OCI-LY1 (cell line): ENCODE measurements around the gene MAGI1.
"Not testable (repeated sequence)": the region's sequence is repeated elsewhere in the genome, so short reads cannot be mapped to it uniquely, and the experiment has no call there.

Experiments used
- H2AFZ ChIP-seq: fragments of 200-600 bp; sonication (generic), shearing (Covaris generic); 2 replicates; pipeline ENCODE4 v1.6.0; 2014; ENCODE audit warnings: antibody characterized with exemption, mild to moderate bottlenecking, low read length
- H3F3A ChIP-seq: fragments of 200-600 bp; sonication (generic), shearing (Covaris generic); 2 replicates; pipeline ENCODE4 v1.6.0; 2014; ENCODE audit warnings: mild to moderate bottlenecking, antibody characterized with exemption, low read length, moderate library complexity; ENCODE audit not compliant: insufficient read depth
- H3K27ac ChIP-seq: fragments of 200-600 bp; sonication (generic); 2 replicates; pipeline ENCODE4 v1.5.1; 2014; ENCODE audit warnings: low read length, mixed run types, mild to moderate bottlenecking, low read depth; ENCODE audit not compliant: poor library complexity, severe bottlenecking
- H3K27me3 ChIP-seq: fragments of 200-600 bp; sonication (generic); 2 replicates; pipeline ENCODE4 v1.6.0; 2014; ENCODE audit warnings: antibody characterized with exemption, mild to moderate bottlenecking, low read length, moderate library complexity; ENCODE audit not compliant: insufficient read depth
- H3K36me3 ChIP-seq: fragments of 200-600 bp; sonication (generic); 2 replicates; pipeline ENCODE4 v1.6.1; 2014; ENCODE audit warnings: mild to moderate bottlenecking, antibody characterized with exemption, low read length, moderate library complexity, mixed read lengths; ENCODE audit not compliant: insufficient read depth
- H3K4me1 ChIP-seq: fragments of 200-600 bp; sonication (generic); 2 replicates; pipeline ENCODE4 v1.5.1; 2014; ENCODE audit warnings: mild to moderate bottlenecking, low read length, moderate library complexity; ENCODE audit not compliant: insufficient read depth, severe bottlenecking
- H3K4me2 ChIP-seq: fragments of 200-600 bp; sonication (generic), shearing (Covaris generic); 2 replicates; pipeline ENCODE4 v1.6.1; 2014; ENCODE audit warnings: low read length
- H3K4me3 ChIP-seq: fragments of 200-600 bp; sonication (generic); 2 replicates; pipeline ENCODE4 v1.5.1; 2014; ENCODE audit warnings: low read length, low read depth, mild to moderate bottlenecking, mixed read lengths; ENCODE audit not compliant: poor library complexity, severe bottlenecking
- H3K79me2 ChIP-seq: fragments of 200-600 bp; shearing (Covaris generic); 2 replicates; pipeline ENCODE4 v1.6.1; 2016; ENCODE audit warnings: mixed run types, low read length, mixed read lengths; ENCODE audit not compliant: insufficient read depth
- H3K9ac ChIP-seq: fragments of 200-600 bp; sonication (generic), shearing (Covaris generic); 2 replicates; pipeline ENCODE4 v1.6.1; 2014; ENCODE audit warnings: mild to moderate bottlenecking, low read length, mixed read lengths
- H3K9me2 ChIP-seq: fragments of 200-600 bp; sonication (generic), shearing (Covaris generic); 2 replicates; pipeline ENCODE4 v1.6.1; 2014; ENCODE audit warnings: low read depth, mild to moderate bottlenecking, low read length, mixed read lengths
- H3K9me3 ChIP-seq: fragments of 200-600 bp; shearing (Covaris generic); 2 replicates; pipeline ENCODE4 v1.6.1; 2014; ENCODE audit warnings: low read length, mixed read lengths
- H4K20me1 ChIP-seq: fragments of 200-600 bp; sonication (generic), shearing (Covaris generic); 2 replicates; pipeline ENCODE4 v1.6.0; 2016; ENCODE audit warnings: mild to moderate bottlenecking, low read length; ENCODE audit not compliant: insufficient read depth
- CTCF ChIP-seq: fragments of 200-600 bp; sonication (generic), shearing (Covaris generic); IDR thresholded peaks from 2 replicates; pipeline ENCODE4 v1.5.1; 2017; ENCODE audit warnings: mild to moderate bottlenecking, antibody characterized with exemption, low read length, moderate library complexity, mixed read lengths
- EZH2 ChIP-seq: fragments of 200-600 bp; sonication (generic), shearing (Covaris generic); IDR thresholded peaks from 2 replicates; pipeline ENCODE4 v1.8.0; 2017; ENCODE audit warnings: borderline replicate concordance, mixed run types, mild to moderate bottlenecking, antibody characterized with exemption, low read length, moderate library complexity, mixed read lengths

MAGI1 gene

DNA sequence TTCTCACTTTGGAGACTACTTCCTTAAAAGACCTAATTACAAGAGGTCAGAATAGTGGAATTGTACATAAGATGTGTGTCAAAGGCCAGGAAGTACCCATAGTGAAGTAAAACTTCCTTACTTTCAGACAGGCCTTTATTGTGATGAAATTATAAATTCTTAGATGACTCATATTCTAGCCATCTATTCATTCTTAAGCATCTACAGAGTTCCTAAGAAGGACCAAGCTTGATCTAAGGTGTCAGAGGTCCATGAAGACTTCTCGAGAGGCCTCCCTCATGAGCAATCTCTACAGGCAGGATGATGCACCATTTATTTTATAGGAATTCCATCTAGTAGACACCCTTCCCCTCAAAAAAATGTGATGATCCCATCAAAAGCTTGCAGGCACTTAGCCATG is 493.3 kb downstream of the MAGI1 start:
- TF ChIP-seq CTCF, result no peak
- TF ChIP-seq EZH2, result no peak
- Histone ChIP-seq H3K9me3 (no peaks in the 10 kb centered on the region), H3K9ac (no peak overlapping the region), H4K20me1 (no peaks in the 10 kb centered on the region), H3K4me3 (no peak overlapping the region), H3F3A (no peaks in the 10 kb centered on the region), H3K36me3 (no peaks in the 10 kb centered on the region), H2AFZ (no peak overlapping the region), H3K27me3 (no peaks in the 10 kb centered on the region), H3K4me1 (no peaks in the 10 kb centered on the region), H3K9me2 (no peaks in the 10 kb centered on the region), H3K79me2 (no peaks in the 10 kb centered on the region), H3K27ac (no peak overlapping the region), H3K4me2 (no peak overlapping the region)

GRCh38 chr3:65543391-65543790 is 495.3 kb downstream of the MAGI1 start:
- not testable (repeated sequence) for H3K4me1 ChIP-seq, H3K9ac ChIP-seq, H3K4me3 ChIP-seq, H3F3A ChIP-seq, H2AFZ ChIP-seq, H4K20me1 ChIP-seq, H3K27ac ChIP-seq, H3K36me3 ChIP-seq, H3K27me3 ChIP-seq, H3K9me2 ChIP-seq, H3K79me2 ChIP-seq, H3K4me2 ChIP-seq, H3K9me3 ChIP-seq

DNA sequence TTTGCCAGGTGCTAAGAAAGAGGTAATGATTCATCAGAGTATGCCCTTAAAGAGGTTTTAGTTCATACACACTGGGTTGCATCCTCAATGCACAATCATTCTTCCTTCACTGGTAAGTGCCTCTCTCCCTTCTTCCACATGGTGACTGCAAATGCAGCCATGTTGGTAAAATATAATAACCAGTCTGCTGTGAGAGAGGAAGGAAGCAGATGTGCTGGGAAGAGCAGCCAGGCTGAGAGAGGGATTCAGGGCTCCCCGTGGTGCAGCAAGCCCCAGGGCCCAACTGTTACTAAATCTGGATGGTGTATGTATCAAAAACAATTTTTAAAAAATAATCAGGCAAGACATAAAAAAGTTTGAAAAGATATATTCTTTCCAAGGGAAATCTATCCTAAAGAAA is 498.1 kb downstream of the MAGI1 start:
- H3K4me1 ChIP-seq, result no peaks in the 10 kb centered on the region
- H3K79me2 ChIP-seq, result no peaks in the 10 kb centered on the region

More for the DNA sequence above, 498.1 kb downstream of the MAGI1 start:
- TF ChIP-seq EZH2 (no peak), CTCF (no peak)
- Histone ChIP-seq H3K4me2 (no peak overlapping the region), H3K36me3 (no peaks in the 10 kb centered on the region), H3F3A (no peaks in the 10 kb centered on the region), H3K9me2 (no peaks in the 10 kb centered on the region), H3K4me3 (no peak overlapping the region), H3K27me3 (no peaks in the 10 kb centered on the region), H3K9ac (no peak overlapping the region), H2AFZ (no peak overlapping the region), H4K20me1 (no peaks in the 10 kb centered on the region), H3K27ac (no peak overlapping the region), H3K9me3 (no peaks in the 10 kb centered on the region)
